Measurements from ENCODE around the gene NATD1.

The NATD1 gene

DNA sequence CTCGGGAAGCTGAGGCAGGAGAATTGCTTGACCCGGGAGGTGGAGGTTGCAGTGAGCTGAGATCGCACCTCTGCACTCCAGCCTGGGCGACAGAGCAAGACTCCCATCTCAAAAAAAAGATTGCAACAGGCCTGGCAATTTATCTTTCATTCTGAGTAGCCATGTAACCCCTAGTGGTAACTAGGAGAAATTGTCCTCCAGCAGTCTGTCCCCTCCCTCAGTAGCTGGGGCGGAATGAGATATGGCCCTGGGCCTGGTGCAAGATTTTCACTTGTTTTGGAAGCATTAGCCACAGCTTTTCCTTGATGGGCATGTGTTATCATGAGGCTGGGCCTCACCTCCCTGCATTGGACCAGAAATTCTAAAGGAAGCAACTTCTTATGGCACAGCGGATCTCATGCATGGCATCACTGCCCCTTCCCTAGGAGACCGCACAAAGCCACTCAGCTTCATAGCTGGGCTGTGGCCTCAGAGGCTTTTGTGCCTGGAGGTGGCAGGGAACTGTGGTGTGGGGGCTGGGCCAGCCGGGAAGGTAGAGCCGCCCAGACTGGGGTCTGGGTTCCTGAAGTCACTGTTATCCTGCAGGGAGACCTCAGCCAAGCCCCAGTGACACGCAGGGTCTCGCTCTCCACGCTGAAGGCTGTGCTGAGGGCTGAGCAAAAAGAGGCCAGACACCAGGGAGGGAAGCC, 13.4 kb downstream of the NATD1 start:
- H4K20me1 ChIP-seq (ENCODE audit: insufficient read depth), result no peaks in the 10 kb centered on the region
- no peaks in the 10 kb centered on the region for H3K4me1 ChIP-seq (ENCODE audit: low read depth, poor library complexity, severe bottlenecking)
- no peak overlapping the region for H3K4me3 ChIP-seq (IDR thresholded peaks at IDR 0.05; ENCODE audit: insufficient read depth, low read depth, low read length)
- H2AFZ ChIP-seq (ENCODE audit: low read depth), result no peak overlapping the region
- TF ChIP-seq, protein P1, sequence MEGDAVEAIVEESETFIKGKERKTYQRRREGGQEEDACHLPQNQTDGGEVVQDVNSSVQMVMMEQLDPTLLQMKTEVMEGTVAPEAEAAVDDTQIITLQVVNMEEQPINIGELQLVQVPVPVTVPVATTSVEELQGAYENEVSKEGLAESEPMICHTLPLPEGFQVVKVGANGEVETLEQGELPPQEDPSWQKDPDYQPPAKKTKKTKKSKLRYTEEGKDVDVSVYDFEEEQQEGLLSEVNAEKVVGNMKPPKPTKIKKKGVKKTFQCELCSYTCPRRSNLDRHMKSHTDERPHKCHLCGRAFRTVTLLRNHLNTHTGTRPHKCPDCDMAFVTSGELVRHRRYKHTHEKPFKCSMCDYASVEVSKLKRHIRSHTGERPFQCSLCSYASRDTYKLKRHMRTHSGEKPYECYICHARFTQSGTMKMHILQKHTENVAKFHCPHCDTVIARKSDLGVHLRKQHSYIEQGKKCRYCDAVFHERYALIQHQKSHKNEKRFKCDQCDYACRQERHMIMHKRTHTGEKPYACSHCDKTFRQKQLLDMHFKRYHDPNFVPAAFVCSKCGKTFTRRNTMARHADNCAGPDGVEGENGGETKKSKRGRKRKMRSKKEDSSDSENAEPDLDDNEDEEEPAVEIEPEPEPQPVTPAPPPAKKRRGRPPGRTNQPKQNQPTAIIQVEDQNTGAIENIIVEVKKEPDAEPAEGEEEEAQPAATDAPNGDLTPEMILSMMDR (conservative IDR thresholded peaks at IDR 0.05; ENCODE audit: low read depth, low read length), result peak; percentile 46; the same call in 1 of the 2 replicates
- H3K4me2 ChIP-seq, result no peak overlapping the region
- no peak overlapping the region for H3K27ac ChIP-seq
- no peaks in the 10 kb centered on the region for H3K27me3 ChIP-seq (ENCODE audit: insufficient read depth, low read depth)
- no peak overlapping the region for H3K9ac ChIP-seq
- H3K79me2 ChIP-seq (ENCODE audit: insufficient read depth, low read depth), result no peaks in the 10 kb centered on the region
- H3K36me3 ChIP-seq (ENCODE audit: insufficient read depth), result no peaks in the 10 kb centered on the region

DNA sequence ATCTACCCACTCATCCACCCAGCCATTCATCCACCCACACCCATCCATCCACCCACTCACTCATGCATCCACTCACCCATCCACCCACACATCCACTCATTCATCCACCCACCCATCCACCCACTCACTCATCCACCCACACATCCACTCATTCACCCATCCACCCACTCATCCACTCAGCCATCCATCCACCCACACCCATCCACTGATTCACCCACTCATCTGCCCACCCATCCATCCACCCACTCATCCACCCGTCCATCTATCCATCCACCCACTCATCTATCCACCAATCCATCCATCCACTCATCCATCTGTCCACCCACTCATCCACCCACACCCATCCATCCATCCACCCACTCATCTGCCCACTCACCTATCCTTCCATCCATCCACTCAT, 17.3 kb downstream of the NATD1 start:
- no peak overlapping the region for H3K9ac ChIP-seq
- H3K36me3 ChIP-seq (ENCODE audit: insufficient read depth), result no peaks in the 10 kb centered on the region
- H3K79me2 ChIP-seq (ENCODE audit: insufficient read depth, low read depth), result no peaks in the 10 kb centered on the region
- no peaks in the 10 kb centered on the region for H3K4me1 ChIP-seq (ENCODE audit: low read depth, poor library complexity, severe bottlenecking)
- TF ChIP-seq, protein P1 (conservative IDR thresholded peaks at IDR 0.05; ENCODE audit: low read depth, low read length), result no peak
- H2AFZ ChIP-seq (ENCODE audit: low read depth), result no peak overlapping the region
- H3K4me3 ChIP-seq (IDR thresholded peaks at IDR 0.05; ENCODE audit: insufficient read depth, low read depth, low read length), result no peak overlapping the region
- H4K20me1 ChIP-seq (ENCODE audit: insufficient read depth), result no peaks in the 10 kb centered on the region
- H3K27me3 ChIP-seq (ENCODE audit: insufficient read depth, low read depth), result no peaks in the 10 kb centered on the region
- no peak overlapping the region for H3K27ac ChIP-seq
- no peak overlapping the region for H3K4me2 ChIP-seq

DNA sequence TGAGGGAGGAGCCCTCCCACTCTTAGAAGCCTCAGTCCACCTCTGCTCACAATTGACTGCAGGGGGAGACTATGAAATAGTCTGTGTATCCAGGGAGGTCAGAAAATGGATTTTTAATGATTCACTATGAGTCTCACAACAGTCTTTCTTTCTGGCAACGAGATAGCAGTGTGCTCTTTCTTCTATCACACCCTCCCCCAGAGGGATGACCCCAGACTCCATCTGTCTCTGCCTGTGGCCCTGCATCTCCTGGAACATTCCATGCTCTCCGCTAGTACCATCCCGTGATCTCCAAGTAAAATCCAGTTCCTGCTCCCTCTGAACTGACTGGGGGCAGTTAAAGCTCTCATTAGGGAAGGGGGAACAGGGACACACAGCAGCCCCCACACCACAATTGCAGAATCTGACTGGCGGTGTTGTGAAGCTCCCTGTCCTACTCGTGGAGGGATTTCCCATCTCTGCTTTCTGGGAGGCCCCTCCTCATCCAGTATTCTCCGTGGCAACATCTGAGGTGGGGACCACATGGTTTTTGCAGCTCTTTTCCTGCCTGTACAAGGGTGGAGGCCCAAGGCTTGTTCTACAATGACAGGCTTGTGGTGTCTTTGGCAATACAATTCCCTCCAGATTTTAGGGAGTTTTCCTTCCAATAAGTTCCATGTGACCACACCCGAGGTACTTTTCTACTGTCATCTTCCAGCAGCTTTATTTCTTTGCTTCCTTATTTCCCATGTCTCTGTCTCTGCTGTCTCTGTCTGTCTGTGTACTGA, 19.4 kb downstream of the NATD1 start:
- Histone ChIP-seq H4K20me1 (ENCODE audit: insufficient read depth) (no peaks in the 10 kb centered on the region), H3K9ac (no peak overlapping the region), H3K27ac (no peak overlapping the region), H3K4me3 (IDR thresholded peaks at IDR 0.05; ENCODE audit: insufficient read depth, low read depth, low read length) (no peak overlapping the region), H3K36me3 (ENCODE audit: insufficient read depth) (no peaks in the 10 kb centered on the region), H3K4me1 (ENCODE audit: low read depth, poor library complexity, severe bottlenecking) (no peaks in the 10 kb centered on the region), H2AFZ (ENCODE audit: low read depth) (no peak overlapping the region), H3K4me2 (no peak overlapping the region), H3K79me2 (ENCODE audit: insufficient read depth, low read depth) (no peaks in the 10 kb centered on the region), H3K27me3 (ENCODE audit: insufficient read depth, low read depth) (no peaks in the 10 kb centered on the region)
- TF ChIP-seq, protein P1 (conservative IDR thresholded peaks at IDR 0.05; ENCODE audit: low read depth, low read length), result no peak

DNA sequence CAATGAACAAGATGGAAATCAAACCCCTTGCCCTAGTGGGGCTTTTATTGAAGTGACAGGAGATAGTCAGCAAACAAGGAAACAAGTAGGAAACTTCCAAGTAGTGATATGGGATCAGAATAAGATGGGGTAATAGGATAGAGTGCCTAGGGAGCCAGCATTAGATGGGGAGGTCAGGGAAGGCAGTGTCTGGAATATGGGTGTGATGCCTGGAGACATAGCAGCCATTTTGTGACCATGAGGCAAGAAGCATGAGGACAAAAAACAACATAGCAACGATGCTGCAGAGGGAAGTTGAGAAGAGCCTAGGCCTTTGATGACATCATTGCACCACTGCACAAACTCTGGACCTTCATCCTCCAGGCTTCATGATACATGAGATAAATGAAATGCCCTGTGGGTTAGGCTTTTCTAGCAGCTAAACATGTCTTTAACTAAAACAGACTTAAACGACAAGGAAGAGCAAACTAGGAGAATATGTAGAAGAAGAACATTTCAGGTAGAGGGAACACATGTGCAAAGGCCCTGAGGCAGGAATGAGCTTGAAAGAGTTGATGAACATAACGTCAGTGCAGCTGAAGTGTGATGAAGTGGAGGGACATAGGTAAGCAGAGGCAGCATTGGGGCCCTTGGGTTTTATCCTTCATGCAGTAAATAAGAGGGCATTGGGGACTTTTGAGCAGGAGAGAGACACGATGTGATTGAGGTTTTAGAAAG, 21.0 kb downstream of the NATD1 start:
- Histone ChIP-seq H3K4me2 (no peak overlapping the region), H3K9ac (no peak overlapping the region), H3K27me3 (ENCODE audit: insufficient read depth, low read depth) (no peaks in the 10 kb centered on the region), H3K4me1 (ENCODE audit: low read depth, poor library complexity, severe bottlenecking) (no peaks in the 10 kb centered on the region), H3K27ac (no peak overlapping the region), H3K36me3 (ENCODE audit: insufficient read depth) (no peaks in the 10 kb centered on the region), H2AFZ (ENCODE audit: low read depth) (no peak overlapping the region), H3K4me3 (IDR thresholded peaks at IDR 0.05; ENCODE audit: insufficient read depth, low read depth, low read length) (no peak overlapping the region), H4K20me1 (ENCODE audit: insufficient read depth) (no peaks in the 10 kb centered on the region), H3K79me2 (ENCODE audit: insufficient read depth, low read depth) (no peaks in the 10 kb centered on the region)
- TF ChIP-seq, protein P1 (conservative IDR thresholded peaks at IDR 0.05; ENCODE audit: low read depth, low read length), result no peak

Measured in KMS-11 (cell line).